ENCODE data around the gene ACR.
A peak's percentile ranks its signal among the peaks of the same experiment; 100 is the strongest.

Gene ACR

DNA sequence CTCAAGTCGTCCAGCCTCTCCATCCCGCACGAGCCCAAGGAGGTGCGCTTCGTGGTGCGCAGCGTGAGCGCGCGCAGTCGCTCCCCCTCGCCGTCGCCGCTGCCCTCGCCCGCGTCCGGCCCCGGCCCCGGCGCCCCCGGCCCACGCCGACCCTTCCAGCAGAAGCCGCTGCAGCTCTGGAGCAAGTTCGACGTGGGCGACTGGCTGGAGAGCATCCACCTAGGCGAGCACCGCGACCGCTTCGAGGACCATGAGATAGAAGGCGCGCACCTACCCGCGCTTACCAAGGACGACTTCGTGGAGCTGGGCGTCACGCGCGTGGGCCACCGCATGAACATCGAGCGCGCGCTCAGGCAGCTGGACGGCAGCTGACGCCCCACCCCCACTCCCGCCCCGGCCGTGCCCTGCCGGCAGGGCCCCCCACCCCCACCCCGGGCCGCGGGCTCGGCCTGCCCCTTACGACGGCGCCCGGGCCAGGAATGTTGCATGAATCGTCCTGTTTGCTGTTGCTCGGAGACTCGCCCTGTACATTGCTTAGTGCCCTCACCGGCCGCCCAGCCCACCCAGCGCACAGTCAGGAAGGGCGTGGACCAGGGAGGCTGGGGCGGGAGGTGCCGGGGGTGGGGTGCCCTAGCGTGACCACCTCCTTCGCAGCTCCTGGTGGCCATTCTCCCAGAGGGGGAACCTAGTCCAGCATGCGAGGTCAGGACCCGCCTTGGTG, 6.9 kb upstream of the ACR start:
- Mint-ChIP-seq H3K4me3 (no peak overlapping the region), H3K27me3 (ENCODE audit: low read depth, poor library complexity) (peaks cover 20% of the 10 kb centered on the region), H3K9me3 (no peaks in the 10 kb centered on the region), H3K4me1 (peaks cover 28% of the 10 kb centered on the region), H3K27ac (no peak overlapping the region), H3K36me3 (ENCODE audit: low read depth) (peaks cover 4% of the 10 kb centered on the region)
- no peak for DNase-seq
- TF ChIP-seq, protein P1, sequence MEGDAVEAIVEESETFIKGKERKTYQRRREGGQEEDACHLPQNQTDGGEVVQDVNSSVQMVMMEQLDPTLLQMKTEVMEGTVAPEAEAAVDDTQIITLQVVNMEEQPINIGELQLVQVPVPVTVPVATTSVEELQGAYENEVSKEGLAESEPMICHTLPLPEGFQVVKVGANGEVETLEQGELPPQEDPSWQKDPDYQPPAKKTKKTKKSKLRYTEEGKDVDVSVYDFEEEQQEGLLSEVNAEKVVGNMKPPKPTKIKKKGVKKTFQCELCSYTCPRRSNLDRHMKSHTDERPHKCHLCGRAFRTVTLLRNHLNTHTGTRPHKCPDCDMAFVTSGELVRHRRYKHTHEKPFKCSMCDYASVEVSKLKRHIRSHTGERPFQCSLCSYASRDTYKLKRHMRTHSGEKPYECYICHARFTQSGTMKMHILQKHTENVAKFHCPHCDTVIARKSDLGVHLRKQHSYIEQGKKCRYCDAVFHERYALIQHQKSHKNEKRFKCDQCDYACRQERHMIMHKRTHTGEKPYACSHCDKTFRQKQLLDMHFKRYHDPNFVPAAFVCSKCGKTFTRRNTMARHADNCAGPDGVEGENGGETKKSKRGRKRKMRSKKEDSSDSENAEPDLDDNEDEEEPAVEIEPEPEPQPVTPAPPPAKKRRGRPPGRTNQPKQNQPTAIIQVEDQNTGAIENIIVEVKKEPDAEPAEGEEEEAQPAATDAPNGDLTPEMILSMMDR (IDR thresholded peaks at IDR 0.05), result no peak

DNA sequence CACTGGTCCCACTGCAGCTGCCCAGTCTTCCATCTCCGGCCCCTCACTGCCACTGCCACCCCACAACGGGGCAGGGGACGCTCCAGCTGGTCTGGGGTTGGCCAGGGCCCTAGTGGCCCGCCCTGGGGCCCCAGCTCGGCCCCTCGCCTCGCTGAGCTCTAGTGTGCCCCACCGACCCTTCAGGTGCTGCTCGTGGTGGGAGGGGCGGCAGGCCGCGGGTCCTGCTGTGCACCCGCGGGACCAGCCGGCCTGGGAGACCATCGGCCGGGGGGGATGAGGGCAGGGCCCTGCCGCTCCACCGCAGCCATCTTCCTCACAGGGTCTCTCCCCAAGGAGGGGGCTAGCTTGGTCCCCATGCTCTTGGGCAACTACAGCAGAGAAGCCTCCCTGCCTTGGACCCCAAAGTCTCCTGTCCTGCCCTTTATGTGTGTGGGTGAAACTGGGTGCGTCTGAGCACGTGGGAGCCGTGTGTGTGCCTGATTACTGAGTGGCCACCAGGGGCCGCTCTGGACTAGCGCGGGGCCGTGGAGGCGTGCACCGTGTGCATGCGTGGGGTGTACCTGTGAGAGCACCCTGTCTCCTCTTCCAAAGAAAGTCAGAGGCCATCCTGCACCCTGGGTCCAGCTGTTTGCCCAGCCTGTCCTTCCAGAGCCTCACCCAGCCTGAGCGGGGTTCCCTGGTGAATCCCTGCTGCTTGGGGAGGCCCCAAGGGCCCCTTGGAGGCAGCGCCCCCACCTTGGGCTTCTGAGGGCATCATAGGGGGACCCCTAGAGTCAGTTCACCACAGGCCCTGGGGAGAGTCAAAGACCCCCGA, 6.0 kb upstream of the ACR start:
- Mint-ChIP-seq H3K4me3 (peak overlapping the region; percentile 28), H3K9me3 (no peaks in the 10 kb centered on the region), H3K27me3 (ENCODE audit: low read depth, poor library complexity) (peaks cover 30% of the 10 kb centered on the region), H3K36me3 (ENCODE audit: low read depth) (peaks cover 4% of the 10 kb centered on the region), H3K4me1 (peaks cover 28% of the 10 kb centered on the region), H3K27ac (no peak overlapping the region)
- TF ChIP-seq, protein P1 (IDR thresholded peaks at IDR 0.05), result peak; percentile 62
- DNase-seq, result peak; percentile 47

DNA sequence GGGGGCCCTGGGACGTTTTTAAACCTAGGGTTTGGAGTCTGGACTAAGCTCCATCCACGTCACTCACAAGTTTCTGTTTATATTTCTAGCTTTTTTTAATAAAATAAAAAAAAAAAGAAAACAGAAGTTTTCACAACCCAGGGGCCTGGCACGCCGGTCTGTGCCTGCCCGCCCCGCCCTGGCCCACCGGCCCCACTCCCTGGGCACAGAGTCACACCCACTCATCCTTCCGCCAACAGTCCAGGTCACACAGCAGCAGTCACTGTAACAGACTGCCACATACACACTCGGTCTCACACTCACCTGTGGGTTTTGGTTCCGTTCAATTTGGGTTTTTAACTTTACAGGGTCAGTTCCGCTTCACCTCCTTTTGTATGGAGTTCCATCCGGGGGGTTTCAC, 5.3 kb upstream of the ACR start:
- TF ChIP-seq, protein P1 (IDR thresholded peaks at IDR 0.05), result no peak
- Mint-ChIP-seq H3K27me3 (ENCODE audit: low read depth, poor library complexity) (peaks cover 36% of the 10 kb centered on the region), H3K9me3 (no peaks in the 10 kb centered on the region), H3K27ac (no peak overlapping the region), H3K4me3 (no peak overlapping the region), H3K36me3 (ENCODE audit: low read depth) (peaks cover 4% of the 10 kb centered on the region), H3K4me1 (peaks cover 22% of the 10 kb centered on the region)
- DNase-seq, result no peak

DNA sequence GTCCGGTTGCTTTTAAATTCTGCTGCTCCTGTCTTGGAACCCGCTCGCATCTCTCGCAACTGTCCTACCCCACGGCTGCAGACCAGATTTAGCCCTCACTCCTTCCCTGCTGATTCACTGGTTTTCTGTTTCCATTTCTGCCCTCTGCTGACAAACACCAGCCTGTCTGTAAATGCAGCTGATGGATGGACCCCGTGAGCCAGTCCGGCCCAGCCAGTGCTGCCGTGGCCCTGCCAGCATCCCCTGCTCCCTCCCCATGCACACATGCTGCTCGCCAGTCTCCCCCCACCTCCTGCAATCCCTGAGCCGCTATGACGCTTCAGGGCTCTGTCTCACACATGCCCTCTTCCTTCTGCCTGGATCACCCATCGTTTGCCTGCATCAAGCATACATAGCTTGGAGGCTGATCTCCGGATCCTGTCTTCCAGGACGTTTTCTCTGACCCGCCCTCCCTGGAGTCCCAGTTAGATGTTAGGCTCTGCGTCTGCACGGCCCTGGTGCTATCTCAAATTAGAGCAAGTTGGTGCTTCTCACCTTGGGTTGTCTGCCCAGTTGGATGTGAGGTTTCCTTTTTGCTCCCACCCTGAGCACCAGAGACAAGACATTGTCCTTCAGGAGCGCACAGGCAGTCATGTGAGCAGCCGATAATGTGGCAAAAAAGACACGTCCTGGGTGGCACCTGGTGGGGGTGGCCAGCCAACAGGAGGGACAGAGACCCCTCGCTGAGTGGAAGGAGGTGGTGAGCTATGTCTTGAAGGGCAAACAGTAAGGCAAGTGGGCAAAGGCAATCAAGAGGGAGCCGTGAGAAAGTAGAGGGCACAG, 4.3 kb upstream of the ACR start:
- TF ChIP-seq, protein P1 (IDR thresholded peaks at IDR 0.05), result no peak
- Mint-ChIP-seq H3K27ac (peak overlapping the region; percentile 93), H3K4me1 (peaks cover 21% of the 10 kb centered on the region), H3K4me3 (no peak overlapping the region), H3K36me3 (ENCODE audit: low read depth) (peaks cover 4% of the 10 kb centered on the region), H3K9me3 (no peaks in the 10 kb centered on the region), H3K27me3 (ENCODE audit: low read depth, poor library complexity) (peaks cover 43% of the 10 kb centered on the region)
- DNase-seq, result no peak

DNA sequence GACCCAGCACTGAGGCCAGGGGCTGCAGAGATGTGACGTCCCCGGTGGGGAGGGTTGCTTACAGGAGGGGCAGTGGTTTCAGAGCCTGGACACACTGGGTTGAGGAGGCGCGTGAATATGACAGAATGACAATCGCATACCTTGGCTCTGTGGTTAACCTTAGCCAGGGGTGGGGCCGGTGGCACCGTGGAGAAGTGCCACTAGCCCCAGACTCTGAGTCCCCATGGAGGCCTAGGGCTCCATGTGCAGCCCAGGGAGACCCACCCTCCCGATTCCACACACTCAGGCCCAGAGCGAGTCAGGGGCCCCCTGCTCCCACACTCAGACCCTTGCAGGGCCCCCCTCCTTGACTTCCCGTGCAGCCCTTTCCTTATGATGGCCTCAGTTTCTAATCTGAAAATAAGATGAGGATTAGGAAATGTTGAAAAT, 3.6 kb upstream of the ACR start:
- no peak for DNase-seq
- Mint-ChIP-seq H3K36me3 (ENCODE audit: low read depth) (peaks cover 4% of the 10 kb centered on the region), H3K27me3 (ENCODE audit: low read depth, poor library complexity) (peaks cover 43% of the 10 kb centered on the region), H3K9me3 (no peaks in the 10 kb centered on the region), H3K4me1 (peaks cover 21% of the 10 kb centered on the region), H3K27ac (no peak overlapping the region), H3K4me3 (no peak overlapping the region)
- TF ChIP-seq, protein P1 (IDR thresholded peaks at IDR 0.05), result no peak
